ENCODE results near the gene GSG1L. TPM values are rescaled to one million over a fixed set of nuclear protein-coding genes. Genes with fewer than 3 reads are reported as not detected.

The GSG1L gene
- total RNA-seq, 1 donor from 2014 or later, result 1.4 TPM

- H3K4me1 Mint-ChIP-seq (ENCODE audit: unreplicated experiment), result no peaks in the 10 kb centered on the region
Observed at GRCh38 chr16:27969574-27969973, 93.9 kb downstream of the GSG1L start.

GRCh38 chr16:27967169-27967568 is 96.3 kb downstream of the GSG1L start:
- Mint-ChIP-seq H3K36me3 (no peaks in the 10 kb centered on the region), H3K9me3 (no peaks in the 10 kb centered on the region), H3K4me3 (no peak overlapping the region), H3K27ac (no peak overlapping the region), H3K4me1 (ENCODE audit: unreplicated experiment) (no peaks in the 10 kb centered on the region), H3K27me3 (peaks cover 13% of the 10 kb centered on the region)
- TF ChIP-seq CTCF (conservative IDR thresholded peaks at IDR 0.05), result no peak
- no peak for DNase-seq (ENCODE audit: extremely low spot score, unreplicated experiment)

More at GRCh38 chr16:27969574-27969973, 93.9 kb downstream of the GSG1L start:
- no peak overlapping the region for H3K4me3 Mint-ChIP-seq
- no peak for DNase-seq (ENCODE audit: extremely low spot score, unreplicated experiment)
- H3K27me3 Mint-ChIP-seq, result peaks cover 5% of the 10 kb centered on the region
- no peaks in the 10 kb centered on the region for H3K9me3 Mint-ChIP-seq
- H3K36me3 Mint-ChIP-seq, result no peaks in the 10 kb centered on the region
- H3K27ac Mint-ChIP-seq, result no peak overlapping the region
- no peak for TF ChIP-seq CTCF (conservative IDR thresholded peaks at IDR 0.05)

- H3K4me1 Mint-ChIP-seq (ENCODE audit: unreplicated experiment), result no peaks in the 10 kb centered on the region
- DNase-seq (ENCODE audit: extremely low spot score, unreplicated experiment), result no peak
- TF ChIP-seq CTCF (conservative IDR thresholded peaks at IDR 0.05), result no peak
- H3K27ac Mint-ChIP-seq, result no peak overlapping the region
- no peaks in the 10 kb centered on the region for H3K36me3 Mint-ChIP-seq
- peaks cover 9% of the 10 kb centered on the region for H3K27me3 Mint-ChIP-seq
- H3K9me3 Mint-ChIP-seq, result no peaks in the 10 kb centered on the region
- H3K4me3 Mint-ChIP-seq, result no peak overlapping the region
Observed at GRCh38 chr16:27966756-27967155, 96.8 kb downstream of the GSG1L start.

GRCh38 chr16:27965801-27966200 is 97.7 kb downstream of the GSG1L start:
- H3K27me3 Mint-ChIP-seq, result peaks cover 7% of the 10 kb centered on the region
- TF ChIP-seq CTCF (conservative IDR thresholded peaks at IDR 0.05), result no peak
- no peak overlapping the region for H3K27ac Mint-ChIP-seq

GRCh38 chr16:27963471-27963965 is 100.0 kb downstream of the GSG1L start:
- H3K27ac Mint-ChIP-seq, result no peak overlapping the region
- no peaks in the 10 kb centered on the region for H3K4me1 Mint-ChIP-seq (ENCODE audit: unreplicated experiment)

More at GRCh38 chr16:27965801-27966200, 97.7 kb downstream of the GSG1L start:
- H3K36me3 Mint-ChIP-seq, result no peaks in the 10 kb centered on the region
- no peaks in the 10 kb centered on the region for H3K4me1 Mint-ChIP-seq (ENCODE audit: unreplicated experiment)
- DNase-seq (ENCODE audit: extremely low spot score, unreplicated experiment), result no peak
- H3K4me3 Mint-ChIP-seq, result no peak overlapping the region
- H3K9me3 Mint-ChIP-seq, result no peaks in the 10 kb centered on the region

More at GRCh38 chr16:27963471-27963965, 100.0 kb downstream of the GSG1L start:
- no peaks in the 10 kb centered on the region for H3K9me3 Mint-ChIP-seq
- peaks cover 11% of the 10 kb centered on the region for H3K27me3 Mint-ChIP-seq
- no peaks in the 10 kb centered on the region for H3K36me3 Mint-ChIP-seq
- TF ChIP-seq CTCF (conservative IDR thresholded peaks at IDR 0.05), result no peak
- H3K4me3 Mint-ChIP-seq, result no peak overlapping the region
- no peak for DNase-seq (ENCODE audit: extremely low spot score, unreplicated experiment)
